ENCODE data around the gene C8G.
A peak's percentile ranks its signal among the peaks of the same experiment; 100 is the strongest.

GRCh38 chr9:136978073-136978864 is 33.2 kb downstream of the C8G start:
- no peak for TF ChIP-seq POLR2A (IDR thresholded peaks at IDR 0.05)
- peak in 1 of 4 experiments; percentile 7 for TF ChIP-seq CTCF (IDR thresholded peaks at IDR 0.05)

Measured in prostate gland (tissue), 2 donors.